GM04503 (cell line): ENCODE data around the gene ZSCAN12.
A peak's percentile ranks its signal among the peaks of the same experiment; 100 is the strongest.
"Not testable (repeated sequence)": the region's sequence is repeated elsewhere in the genome, so short reads cannot be mapped to it uniquely, and the experiment has no call there.

ENCODE experiments used
- DNase-seq: peaks from one replicate; pipeline ENCODE4 v3.0.0-alpha.2; 2012; ENCODE audit warnings: low read depth

Gene ZSCAN12

DNA sequence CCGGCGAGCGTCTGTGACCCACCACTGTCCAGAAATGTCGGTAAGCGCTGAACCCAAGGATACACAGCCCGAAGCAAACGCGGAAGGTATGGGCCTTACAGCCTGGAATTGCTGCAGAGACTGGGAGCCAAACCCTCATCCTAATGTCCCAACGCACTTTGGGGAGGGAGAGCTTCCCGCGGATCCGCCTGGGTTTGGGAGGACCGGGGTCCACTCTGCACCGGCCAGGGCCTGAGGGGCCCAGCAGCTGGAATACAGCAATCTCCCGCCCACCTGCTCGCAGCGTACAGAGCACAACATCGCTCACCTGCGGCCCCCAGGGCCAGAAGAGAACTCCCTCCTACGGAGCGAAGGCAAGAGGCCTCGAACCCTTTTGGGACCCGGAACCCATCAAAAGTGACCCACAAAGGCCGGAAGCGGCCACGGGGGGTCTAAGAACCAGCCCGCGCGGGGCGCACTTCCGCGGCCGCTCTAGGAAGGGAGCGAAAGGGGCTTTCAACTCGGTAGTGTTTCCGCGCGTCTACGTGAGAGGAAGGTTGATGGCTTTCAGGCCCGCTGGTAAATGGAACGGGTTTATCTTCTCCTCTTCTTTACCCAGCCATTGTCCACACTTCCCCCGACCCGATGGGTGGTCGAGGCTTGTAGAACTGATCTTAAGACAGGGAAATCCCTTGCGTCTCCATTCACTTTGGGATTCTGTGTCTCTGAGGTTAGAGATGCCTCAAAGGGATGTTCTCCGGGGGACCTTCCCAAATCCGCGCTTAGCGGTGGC lies at the start of gene ZSCAN12:
Gene ZSCAN12 (minus strand): TSS at position 398 of the 772 bp plus-strand sequence. CDS start 1,342 bp downstream, outside the sequence.
- DNase-seq, result peak; percentile 40

- no peak for DNase-seq
Observed at GRCh38 chr6:28449056-28449455, 49.5 kb upstream of the ZSCAN12 start.

DNA sequence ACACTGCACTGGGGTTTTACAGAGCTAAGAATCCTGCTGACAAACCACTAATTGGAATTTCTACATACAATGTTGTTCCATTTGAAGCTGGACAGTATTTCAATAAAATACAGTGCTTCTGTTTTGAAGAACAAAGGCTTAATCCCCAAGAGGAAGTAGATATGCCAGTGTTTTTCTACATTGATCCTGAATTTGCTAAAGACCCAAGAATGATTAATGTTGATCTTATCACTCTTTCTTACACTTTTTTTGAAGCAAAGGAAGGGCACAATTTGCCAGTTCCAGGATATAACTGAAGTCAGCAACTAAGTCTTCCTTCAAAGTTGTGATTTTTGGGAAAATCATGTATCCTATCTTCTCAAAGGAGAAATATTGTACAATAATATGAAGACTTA lies 48.0 kb upstream of the ZSCAN12 start:
- DNase-seq, result not testable (repeated sequence)

- DNase-seq, result no peak
Observed at GRCh38 chr6:28446818-28447511, 47.4 kb upstream of the ZSCAN12 start.

GRCh38 chr6:28444759-28445158 lies 45.2 kb upstream of the ZSCAN12 start:
- not testable (repeated sequence) for DNase-seq

DNA sequence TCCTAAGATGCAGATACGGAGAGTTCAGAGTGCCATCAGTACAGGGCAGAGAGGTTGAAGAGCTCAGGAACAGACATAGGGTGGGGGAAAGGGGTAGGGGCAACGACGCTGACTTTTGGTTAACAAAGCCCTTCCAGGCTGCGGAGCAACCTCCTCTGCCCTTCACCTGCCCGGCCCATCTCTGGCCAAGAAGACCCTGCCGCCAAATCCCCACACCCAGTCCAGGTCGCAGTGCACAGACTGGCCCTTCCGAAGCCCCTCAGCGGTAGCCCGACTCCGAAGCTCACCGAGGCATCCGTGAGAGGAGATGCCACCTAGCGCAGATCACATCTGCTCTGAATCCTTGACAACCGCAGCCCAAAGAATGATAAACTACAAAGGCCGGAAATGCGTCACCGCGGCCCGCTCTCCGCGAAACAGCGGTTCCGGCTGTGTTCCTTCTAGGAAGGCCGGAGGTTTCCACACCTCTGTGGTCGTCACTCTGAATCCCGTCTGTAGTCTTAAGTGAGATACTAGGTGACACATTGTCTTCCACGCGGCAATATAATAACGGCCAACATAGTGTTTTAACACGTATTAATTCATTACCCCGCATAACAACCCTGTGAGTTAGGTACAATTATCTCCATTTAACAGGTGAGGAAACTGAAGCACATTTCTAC lies 43.7 kb upstream of the ZSCAN12 start, which contains the start of gene ZSCAN23:
Gene ZSCAN23 (minus strand): TSS at position 380 of the 662 bp plus-strand sequence. CDS start 7,225 bp downstream, outside the sequence.
- peak; percentile 54 for DNase-seq

DNA sequence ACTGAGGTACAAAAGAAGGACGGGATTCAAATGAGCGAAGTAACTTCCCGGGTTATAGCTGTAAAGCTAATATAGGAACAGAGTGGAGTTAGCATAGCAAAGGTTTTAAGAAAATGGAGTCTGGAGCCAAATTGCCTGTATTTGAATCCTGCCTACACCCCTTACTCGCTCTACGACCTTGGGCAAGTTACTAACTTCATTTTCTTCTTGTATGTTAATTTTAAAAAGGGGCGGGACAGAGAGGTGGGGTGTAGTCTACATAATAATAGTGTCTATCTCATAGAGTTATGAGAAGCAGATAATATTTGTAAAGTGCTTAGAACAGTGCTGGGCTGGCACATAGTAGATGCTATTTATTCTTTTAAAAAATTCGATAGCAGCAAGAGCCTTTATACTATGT lies 43.0 kb upstream of the ZSCAN12 start:
- DNase-seq, result no peak

GRCh38 chr6:28436404-28436803 lies 36.9 kb upstream of the ZSCAN12 start:
- no peak for DNase-seq

- no peak for DNase-seq
Observed at GRCh38 chr6:28433119-28433518, 33.6 kb upstream of the ZSCAN12 start.

GRCh38 chr6:28429781-28430180 lies 30.2 kb upstream of the ZSCAN12 start:
- DNase-seq, result no peak

- DNase-seq, result no peak
Observed at GRCh38 chr6:28425944-28426541, 26.5 kb upstream of the ZSCAN12 start.

GRCh38 chr6:28424163-28424562 lies 24.6 kb upstream of the ZSCAN12 start:
- DNase-seq, result no peak

DNA sequence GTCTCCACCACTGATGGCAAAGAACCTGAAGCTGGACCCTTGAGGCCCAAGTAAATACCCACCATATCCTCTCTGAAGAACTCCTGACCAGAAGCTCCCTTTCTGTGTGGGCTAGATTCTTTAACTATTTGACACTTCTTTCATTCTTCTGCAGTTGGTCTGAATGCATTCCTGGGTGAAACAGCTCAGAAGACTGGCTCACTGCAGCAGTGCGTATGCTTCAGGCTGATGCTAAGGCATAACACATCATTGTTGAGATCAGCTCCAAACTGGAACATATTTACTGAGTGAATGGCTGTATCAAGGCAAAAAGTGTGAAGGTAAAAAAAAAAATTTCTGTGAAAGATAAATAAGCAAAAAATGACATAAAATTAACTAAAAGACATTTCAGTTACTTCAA lies 24.0 kb upstream of the ZSCAN12 start:
- DNase-seq, result no peak

DNA sequence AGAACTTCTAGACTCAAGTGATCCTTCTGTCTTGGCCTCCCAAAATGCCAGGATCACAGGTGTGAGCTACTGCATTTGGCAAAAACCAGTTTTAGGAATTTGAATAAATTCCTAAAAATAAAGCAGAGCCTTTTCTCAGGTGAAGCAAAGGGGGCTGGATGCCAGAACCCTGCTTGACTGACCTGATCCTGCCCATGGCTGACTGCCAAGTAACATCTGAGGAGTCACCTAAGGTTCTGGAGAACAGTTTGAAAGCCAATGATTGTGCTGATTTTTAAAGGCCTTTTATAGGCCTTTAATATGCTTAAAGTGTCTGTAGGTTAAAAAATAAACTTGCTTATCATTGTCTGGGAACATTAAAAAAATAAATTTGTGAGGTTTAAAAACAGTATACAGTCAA lies 14.1 kb upstream of the ZSCAN12 start:
- DNase-seq, result no peak

DNA sequence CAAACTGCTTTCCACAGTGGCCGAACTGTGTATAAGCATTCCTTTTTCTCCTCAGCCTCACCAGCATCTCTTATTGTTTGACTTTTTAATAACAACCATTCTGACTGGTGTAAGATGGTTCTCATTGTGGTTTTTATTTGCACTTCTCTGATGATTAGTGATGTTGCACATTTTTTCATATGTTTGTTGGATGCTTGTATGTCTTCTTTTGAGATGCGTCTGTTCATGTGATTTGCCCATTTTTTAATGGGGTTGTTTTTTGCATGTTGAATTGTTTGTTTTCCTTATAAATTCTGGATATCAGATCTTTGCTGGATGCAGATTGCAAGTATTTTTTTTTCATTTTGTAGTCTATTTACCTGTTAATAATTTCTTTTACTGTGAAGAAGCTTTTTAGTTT lies 11.2 kb upstream of the ZSCAN12 start:
- DNase-seq, result no peak

DNA sequence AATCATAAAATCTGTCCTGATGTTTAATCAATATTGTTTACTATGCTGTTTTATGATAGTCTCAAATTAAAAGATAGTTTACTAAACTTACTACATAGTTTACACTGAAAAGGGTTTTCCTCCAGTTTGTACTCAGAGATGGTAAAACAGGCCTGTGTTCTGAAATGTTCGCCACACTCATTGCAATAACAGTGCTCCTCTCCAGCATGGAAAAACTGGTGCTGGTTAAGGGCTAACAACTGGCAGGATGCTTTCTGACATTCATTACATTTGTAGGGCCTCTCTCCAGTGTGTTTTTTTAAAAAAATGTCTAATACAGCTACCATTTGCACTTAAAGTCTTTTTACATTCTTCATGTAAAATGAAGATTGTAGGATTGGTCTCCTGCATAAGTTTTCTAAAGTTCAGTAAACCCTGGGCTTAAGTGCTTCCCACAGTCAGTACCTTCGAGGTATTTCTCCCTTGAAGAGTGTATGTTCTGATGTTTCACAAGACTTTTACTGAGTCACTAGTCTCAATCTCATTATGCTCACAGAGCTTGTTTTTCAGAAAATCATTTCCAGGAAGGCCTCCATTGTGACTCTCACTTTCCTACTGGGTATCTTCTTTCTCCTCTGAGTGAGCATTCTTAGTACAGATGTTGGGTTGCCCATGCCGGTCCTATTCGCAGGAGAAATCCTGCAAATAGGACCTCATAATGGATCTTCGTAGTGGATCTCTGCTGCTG lies 8.7 kb upstream of the ZSCAN12 start:
- DNase-seq, result no peak

- no peak for DNase-seq
Observed at GRCh38 chr6:28407401-28407800, 7.9 kb upstream of the ZSCAN12 start.

GRCh38 chr6:28403923-28404322 lies 4.4 kb upstream of the ZSCAN12 start:
- DNase-seq, result not testable (repeated sequence)

- DNase-seq, result no peak
Observed at GRCh38 chr6:28402197-28402596, 2.6 kb upstream of the ZSCAN12 start.

DNA sequence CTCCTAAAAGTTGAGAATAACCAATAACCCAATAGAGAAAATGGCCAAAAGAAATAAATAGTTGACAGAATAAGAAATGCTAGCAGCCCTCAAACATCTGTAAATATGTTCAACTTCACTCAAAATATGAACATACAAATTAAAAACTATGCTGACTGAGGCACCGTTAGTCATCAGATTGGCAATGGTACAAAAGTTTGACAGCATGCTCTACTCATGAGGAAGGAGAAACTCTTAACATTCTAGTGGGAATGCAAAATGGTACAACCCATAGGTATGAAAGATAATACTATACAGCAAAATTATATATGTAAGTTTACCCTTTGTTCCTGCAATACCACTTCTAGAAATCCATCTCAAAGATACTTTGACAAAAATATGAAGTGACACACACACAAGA lies 1.6 kb upstream of the ZSCAN12 start:
- no peak for DNase-seq

DNA sequence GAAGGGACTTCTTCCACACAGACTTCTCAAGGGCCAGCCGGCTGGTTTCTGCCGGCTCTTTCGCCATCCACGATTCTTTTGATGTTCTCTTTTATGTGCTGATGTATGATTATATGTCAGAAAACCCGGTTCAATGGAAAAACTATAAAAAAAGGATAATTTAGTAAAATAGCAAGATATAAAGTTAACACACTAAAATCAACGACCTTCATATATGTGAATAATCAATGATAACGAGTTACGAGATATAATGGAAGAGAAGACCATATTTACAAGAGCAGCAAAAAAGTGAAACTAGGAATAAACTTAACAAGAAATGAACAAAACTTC lies 540 bp upstream of the ZSCAN12 start:
- no peak for DNase-seq

GRCh38 chr6:28395918-28396317 lies 3.6 kb downstream of the ZSCAN12 start:
- no peak for DNase-seq
